NCI-H128 (cell line): ENCODE data around the gene SMURF1.

Experiments used
- DNase-seq: peaks from one replicate; lab custom pipeline; 2025; ENCODE audit not compliant: unreplicated experiment; lab: John Stamatoyannopoulos, UW

Gene SMURF1

DNA sequence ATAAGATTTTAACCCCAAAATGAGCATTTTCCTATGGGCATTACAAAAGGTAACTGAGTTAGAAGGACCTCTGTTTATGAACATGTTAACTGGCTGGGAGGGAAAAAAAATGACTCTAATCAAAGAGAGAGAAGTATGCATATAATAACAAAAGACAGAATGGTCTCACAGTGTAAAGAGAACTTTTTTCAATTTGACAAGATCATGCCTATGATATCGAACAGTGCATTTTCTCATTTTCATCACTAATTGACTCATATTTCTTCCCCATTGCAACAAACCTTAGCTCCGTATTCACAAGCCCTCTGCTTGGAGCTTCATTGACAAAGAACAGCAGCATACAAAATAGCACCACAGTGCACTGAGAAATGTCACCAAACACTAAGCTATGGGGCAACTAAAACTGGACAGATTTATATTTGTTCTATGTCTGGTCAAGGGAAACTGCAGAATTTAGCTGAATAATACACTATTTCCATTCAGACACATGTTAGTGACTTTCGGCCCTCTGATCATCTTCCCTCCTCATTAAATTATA is 45.6 kb downstream of the SMURF1 start:
- no peak for DNase-seq

DNA sequence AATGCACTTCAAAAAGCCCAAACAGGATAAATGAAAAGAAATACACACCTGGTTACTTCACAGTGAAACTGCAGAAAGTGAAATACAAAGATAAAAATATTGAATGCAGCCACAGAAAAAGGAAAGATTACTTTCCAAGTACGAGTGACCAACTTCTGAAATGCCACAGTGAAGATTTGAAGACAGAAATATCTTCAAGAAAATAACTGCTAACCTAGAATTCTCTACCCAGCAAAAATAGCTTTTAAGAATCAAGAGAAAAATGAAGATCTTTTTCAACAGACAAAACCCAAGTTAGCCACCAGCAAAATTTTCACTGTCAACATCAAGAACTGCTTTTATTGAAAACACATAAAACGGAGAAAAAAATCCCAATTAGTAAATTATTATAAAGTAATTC is 46.2 kb downstream of the SMURF1 start:
- no peak for DNase-seq

DNA sequence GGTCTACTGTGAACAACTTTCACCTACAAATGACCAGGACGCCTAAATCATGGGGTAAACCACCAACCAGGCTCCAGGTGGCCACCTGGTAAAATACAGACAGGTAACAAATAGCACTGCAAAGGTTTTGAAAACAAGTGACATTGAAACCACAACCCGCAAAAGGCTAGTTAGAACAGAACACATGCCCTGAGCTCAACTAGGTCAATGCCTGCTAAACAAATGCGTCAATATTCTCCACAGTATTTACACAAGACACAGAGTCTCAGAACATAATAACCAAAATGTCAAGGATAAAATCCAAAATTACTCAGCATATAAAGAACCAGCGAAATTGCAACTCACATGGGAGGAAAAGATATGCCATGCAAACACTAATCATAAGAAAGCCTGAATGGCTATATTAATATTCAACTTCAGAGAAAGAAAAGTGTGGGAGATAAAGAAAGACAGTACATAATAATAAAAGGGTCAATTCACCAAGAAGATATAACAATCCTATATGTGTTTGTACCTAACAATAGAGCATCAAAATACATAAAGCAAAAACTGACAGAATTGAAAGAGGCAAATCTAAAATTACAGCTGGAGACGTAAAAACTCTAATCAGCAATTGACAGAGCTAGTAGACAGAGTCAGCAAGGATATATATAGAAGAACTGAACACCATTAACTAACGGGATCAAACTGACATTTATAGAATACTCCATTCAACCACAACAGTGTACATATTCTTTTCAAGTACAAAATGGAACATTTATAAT is 47.6 kb downstream of the SMURF1 start:
- DNase-seq = no peak

DNA sequence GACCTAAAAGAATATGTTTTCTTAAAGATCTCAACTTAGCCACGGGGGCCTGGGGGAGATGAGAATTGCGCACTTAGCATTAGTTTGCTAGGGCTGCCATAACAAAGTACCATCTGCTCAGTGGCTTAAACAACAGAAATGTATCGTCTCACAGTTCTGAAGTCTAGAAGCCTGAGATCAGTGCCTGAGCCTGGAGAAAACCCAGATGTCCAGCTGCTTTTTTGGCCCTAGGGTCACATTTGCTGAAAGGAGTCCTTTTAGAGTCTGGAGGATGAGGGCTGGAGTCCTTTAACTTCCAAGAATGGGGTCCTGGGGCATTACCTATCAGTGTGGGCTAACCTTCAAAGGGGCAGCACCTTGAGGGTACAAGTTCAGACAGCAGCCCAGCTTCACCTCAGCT is 48.2 kb downstream of the SMURF1 start:
- no peak for DNase-seq

DNA sequence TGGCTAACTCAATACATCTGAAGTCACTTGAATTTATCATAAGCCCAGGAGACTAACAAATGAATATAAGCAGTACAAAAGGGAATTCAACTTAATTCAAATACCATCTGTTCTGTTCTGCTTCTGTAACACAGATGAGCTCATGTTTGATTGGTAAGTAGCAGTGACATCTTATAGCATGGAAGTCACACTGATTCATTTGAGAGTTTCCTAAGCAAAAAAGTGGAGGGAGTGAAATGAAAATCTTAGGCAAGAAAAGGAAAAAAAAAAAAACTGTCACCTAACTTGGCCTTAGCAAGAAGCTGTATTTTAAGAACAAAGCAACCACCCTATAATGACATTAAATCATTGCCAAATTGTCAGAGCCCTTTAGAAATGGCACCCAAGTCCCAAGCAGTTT is 49.5 kb downstream of the SMURF1 start:
- no peak for DNase-seq

DNA sequence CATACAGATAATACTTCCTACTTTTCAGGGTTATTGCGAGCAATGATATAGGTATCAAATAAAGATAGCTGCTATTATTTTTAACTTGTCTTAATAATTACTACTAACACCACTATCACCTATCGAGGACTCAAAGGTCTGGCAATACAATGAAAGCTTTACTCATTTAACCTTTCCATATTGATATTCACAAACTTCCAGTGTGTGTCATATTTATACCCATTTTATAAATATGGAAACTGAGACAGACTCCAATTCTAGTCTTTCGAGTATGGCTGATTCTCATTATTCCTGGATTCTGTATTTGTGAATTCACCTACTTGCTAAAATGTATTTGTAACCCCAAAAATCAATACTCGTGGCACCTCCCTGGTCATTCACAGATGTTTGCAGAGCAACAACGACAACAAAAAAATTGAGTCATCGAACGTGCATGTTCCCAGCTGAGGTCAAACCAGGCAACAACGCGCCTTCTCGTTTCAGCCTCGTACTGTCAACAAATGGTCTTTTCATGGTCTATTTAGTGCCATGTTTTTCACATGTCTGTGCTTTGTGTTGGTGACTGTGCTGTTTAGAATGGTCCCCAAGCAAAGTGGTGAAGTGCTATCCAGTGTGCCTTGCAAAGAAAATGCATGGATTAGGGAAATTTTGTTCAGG is 51.7 kb downstream of the SMURF1 start:
- DNase-seq = no peak

DNA sequence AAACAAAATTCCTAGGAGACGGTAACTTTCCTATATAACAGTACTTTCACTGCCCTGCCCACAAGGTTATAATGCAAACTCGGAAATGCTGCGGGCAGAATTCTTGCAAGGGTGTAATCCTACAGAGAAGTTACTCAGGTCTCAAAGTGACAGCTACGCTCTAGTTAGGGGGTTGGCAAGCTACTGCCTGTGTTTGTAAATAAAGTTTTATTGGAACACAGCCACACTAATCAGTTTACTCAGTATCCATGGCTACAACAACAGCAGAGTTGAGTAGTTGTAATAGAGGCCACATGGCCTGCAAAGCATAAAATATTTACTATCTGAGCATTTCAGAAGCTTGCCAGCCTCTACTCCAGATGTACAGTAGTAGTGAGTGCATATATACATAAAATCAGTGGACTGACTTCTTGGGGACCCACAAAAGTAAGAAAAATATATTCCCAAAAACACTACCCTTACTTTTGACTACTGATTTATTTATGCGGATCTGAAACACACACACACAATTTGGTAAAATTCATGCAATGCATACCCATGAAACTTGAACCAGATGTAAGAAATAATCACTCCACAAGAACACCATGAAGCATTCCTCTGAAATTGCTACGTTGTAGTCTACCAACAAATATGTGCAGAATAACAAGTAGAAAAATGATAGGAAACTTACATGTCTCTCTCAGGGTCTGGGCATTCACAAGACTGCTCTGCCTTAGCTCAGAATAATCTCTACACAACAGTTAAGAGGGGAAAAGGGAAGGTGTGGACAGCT is 53.0 kb downstream of the SMURF1 start:
- DNase-seq = no peak

DNA sequence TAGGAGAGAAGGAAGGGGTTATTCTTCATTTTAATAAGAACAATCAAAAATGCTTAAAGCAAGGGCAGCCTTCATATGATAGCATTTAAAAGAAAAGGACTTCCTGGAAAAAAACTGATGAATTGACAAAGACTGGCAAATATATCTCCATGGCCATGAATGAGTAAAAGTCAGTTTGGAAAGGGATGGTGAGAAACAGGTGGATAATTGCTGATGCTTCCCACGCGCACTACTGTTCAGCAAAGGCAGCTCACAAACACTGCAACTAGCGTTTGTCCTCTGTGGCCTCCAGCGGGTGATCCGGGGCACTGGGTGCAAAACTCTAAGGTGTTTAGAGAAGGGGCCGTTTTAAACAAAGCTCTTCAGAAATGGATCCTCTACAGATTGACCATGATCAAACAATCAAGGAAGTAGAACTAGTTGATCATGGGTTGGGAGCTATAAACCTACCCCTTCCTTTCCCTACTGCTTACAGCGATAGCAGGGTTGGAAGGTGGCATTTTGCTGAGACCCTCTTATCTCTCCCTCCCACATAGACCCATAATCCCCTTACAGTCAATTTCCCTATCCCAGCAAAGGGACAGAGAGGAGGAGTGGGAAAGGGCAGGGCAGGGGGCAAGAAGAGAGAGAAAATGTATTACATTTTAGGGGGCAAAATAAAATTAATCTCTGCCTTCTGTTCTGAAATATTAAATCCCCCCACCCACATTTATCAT is 53.8 kb downstream of the SMURF1 start:
- DNase-seq = no peak

DNA sequence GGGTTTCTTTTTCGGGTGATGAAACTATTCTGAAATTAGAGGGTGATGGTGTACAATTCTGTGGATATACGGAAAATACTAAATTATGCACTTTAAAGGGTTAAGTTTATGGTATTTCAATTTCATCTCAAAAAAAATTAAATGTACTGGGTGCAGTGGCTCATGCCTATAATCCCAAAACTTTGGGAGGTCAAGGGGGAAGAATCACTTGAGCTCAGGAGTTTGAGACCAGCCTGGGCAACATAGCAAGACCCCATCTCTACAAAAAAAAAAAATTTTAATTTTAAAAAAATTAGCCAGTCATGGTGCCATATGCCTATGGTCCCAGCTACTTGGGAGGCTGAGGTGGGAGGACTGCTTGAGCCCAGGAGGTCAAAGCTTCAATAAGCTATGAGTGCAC is 57.0 kb downstream of the SMURF1 start:
- DNase-seq = no peak

DNA sequence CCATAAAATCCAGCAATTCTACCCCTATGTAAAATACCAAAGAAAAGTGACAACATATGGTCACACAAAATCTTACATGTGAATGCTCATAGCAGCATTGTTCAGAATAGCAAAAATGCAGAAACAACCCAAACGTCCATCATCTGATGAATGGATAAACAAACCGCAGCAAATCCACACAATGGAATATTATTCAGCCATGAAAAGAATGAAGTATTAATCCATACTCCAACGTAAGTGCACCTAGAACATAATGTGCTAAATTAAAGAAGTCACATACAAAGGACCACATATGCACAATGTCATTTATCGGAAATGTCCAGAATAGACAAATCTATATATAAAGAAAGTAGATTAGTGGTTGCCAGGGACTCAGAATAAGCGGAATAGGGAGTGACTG is 57.4 kb downstream of the SMURF1 start:
- DNase-seq = no peak

DNA sequence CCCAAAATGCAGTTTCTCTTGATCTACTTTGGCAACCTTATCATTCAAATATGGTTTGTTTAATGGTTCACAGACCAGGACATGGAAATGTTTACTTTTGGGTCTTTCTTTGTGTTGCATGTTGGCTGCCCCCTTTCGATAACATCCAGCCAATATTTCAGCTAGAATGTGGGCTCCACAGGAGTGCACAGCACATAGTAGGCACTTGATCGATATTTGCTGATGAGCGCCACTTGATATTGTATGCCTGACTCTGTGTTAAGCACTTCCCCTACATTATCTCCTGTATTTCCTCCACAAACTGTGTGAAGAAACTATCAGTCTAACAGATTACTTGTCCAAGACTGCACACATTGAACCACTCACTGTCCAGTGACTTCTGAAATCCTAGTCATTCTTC is 60.2 kb downstream of the SMURF1 start:
- no peak for DNase-seq

DNA sequence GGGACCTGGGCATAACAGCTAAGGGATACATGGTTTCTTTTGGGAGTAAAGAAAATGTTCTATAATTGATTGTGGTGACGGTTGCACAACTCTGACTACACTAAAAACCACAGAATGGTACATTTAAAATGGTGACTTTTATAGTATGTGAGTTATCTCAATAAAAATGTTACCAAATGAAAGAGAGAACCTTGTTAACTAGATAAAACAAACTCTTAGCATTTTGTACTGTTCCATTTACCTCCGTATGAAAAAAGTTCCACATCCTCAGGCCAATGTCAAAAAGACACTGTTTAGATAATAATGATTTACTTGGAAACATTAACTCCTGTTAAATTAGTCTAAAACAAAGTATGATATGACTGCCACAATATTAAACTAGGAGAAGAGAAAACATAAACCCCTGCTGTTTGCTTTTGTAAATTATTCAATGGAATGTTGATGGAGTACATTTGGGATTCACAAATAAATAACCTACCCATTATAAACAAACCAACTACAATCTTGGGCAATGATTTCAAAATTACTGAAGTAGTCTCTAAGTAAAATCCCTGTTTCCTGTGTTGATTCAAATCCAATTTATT is 60.7 kb downstream of the SMURF1 start:
- DNase-seq = no peak

DNA sequence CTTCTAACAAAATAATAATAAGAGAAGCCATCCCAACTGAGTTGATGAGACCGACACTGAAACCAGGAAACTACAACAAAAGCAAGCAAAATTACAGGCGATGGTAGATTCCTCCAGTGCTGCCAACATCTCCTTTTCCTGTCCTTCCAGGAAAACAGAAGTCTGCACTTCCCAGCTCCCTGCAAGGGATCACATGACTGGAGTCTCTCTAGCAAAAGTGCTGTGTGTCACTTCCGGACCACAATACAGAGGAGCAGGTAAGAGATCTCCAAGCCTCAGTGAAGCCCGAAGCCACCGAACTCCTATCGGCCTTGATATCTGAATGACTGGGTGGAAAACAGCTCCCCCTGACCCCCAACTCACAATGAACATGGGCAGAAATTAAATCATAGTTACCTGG is 63.2 kb downstream of the SMURF1 start:
- no peak for DNase-seq

DNA sequence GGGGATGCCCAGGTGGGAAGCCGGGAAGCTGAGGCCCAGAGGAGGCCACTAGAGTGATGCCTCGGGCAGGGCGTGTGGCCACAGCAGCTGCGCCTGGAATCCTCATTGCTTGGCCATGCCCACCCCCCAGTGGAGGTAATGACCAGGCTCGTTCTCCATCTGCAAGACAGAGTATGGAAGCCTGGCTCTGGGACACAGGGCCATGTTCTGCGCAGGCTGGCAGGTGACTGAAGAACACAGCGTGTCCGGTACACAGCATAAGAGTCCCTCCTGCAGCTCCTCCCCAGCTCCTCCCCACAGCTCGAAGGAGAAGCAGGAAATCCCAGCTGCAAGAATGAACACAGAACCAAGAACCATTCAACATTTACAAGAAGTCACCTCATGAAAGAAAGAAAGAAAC is 64.8 kb downstream of the SMURF1 start:
- DNase-seq = no peak

DNA sequence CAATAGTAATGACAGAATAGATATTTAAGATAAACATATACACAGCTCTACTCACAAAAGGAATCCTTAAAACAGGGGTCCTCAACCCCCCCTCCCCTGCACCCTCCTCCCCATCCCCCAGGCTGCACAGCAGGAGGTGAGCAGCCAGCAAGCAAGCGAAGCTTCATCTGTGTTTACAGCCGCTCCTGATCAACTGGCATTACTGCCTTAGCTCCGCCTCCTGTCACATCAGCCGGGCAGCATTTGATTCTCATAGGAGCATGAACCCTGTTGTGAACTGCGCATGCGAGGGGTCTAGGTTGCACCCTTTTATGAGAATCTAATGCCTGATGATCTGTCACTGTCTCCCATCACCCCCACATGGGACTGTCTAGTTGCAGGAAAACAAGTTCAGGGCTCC is 65.5 kb downstream of the SMURF1 start:
- no peak for DNase-seq

DNA sequence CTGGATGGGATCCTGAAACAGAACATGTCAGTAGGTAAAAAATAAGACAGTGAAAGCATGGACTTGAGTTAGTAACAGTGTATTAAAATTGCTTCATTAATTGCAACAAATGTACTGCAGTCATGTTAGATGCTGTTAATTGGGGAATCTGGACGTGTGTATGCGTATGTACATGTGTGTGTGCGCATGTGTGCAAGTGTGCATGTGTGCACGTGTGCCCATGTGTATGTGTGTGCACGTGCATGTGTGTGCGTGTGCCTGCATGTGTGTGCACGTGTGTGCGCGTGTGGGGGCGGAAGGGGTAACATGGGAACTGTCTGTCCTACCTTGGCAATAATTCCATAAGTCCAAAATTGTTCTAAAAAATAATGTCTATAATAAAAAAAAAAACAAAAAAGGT is 67.3 kb downstream of the SMURF1 start:
- DNase-seq = no peak

DNA sequence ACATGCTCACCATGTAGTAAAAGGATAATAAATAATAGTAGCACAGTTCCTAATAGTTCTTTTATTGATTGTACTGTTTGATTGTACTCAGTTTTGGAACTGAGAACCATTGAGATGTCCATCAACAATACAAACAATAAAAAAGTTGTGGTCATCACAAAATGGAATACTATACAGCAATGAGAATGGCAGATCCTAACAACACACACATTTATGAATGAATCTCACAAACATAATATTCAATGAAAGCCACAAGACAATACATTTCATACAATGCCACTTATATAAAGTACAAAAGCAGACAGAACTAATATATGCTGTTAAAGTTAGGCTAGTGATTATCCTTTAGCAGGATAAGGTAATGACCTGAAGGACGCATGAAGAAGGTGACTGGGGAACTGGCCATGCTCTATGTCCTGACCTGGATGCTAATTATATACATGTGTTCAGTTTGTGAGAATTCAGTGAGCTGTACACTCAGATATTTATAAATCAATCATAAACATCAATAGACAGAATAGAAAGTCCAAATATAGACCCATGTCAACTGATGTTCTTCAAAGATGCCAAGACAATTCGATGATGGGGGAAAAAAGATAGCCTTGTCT is 70.0 kb downstream of the SMURF1 start:
- DNase-seq = no peak

DNA sequence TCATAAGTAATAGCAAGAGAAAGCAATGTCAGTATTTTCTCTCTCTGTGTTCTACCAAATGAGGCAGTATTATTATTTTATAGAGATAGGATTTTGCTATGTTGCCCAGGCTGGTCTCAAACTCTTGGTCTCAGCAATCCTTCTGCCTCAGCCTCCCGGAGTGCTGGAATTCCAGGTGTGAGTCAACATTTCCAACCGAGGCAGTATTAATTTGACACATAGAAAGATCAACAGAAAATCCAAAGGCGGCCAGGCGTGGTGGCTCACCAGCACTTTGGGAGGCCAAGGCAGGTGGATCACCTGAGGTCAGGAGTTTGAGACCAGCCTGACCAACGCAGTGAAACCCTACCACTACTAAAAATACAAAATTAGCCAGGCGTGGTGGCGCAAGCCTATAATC is 71.8 kb downstream of the SMURF1 start:
- no peak for DNase-seq

DNA sequence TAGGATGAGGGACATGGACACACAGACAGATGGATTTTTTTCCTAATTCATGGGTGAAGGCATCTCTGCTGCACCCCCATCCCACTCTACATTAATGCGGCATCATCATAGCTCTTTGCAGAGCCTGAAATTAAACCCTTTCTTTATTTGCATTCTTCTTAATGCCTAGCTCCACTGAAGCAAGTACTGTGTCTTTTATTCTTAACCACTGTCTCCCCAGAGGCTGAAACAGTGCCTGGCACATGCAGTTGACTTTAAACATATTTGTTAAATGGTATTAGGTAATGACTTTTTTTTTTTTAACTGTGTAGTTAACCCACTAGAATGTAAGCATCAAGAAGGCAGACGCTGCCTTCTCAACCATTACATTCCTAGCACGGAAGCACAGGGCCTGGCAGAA is 73.5 kb downstream of the SMURF1 start:
- no peak for DNase-seq

DNA sequence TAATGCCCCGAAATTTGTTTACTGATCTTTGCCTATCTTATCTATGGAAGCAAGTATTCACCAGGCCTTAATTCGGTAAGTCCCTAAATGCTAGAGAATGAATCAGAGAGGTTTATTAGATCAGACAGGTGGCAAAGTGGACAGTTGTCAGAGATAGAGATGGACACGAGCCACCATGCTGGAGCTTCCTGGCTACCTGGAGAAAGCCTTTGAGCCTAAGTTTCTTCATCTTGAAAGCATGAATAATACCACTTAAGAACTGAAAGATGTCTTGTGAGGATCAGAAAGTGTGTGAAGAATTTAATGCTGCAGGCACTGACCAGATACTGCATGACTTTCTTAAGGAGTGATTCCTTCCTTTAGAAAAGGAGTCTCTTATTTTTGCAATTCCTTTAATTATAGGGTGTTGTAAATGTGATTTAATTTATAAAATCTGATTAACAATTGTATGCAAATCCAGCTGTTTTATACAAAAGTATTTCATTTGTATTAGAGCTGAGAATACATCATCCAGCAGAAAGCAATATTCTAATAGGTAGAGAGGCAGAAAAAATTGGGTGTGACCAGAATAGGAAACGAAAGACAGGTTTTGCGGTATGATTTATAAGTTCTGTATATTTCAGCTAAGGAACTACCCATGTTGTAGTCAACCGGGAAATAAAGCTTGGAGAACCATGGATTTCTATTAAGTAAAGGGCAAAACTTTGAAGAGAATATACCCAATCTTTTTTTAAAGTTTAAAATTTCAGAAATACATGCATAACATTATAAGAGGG is 82.7 kb downstream of the SMURF1 start:
- no peak for DNase-seq
